ENCODE results near the gene SCYL2. TPM values are rescaled to one million over a fixed set of nuclear protein-coding genes. Genes with fewer than 3 reads are reported as not detected.
A peak's percentile ranks its signal among the peaks of the same experiment; 100 is the strongest.

Gene SCYL2
- polyA plus RNA-seq, 3 donors = 16.5 to 25.5 (median 20.4) TPM

DNA sequence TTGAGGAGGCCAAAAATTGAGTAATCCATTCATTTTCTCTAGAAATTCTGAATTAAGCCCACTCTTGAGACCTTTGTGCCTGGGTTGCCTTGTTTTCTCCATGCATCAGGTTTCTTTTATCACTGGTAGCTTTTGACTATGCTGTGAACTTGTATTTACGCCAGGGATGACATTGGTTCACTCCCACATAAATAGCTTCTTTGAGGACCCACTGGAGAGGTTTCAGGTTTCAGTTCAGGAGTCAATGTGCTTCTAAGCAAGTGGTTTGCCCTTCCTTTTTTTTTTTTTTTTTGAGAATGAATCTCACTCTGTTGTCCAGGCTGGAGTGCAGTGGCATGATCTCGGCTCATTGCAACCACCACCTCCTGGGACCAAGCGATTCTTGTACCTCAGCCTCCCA, 79.7 kb downstream of the SCYL2 start:
- Mint-ChIP-seq H3K4me1 (no peaks in the 10 kb centered on the region), H3K9me3 (peaks cover 0 to 2% (median 0%) of the 10 kb centered on the region in 7 donors), H3K27me3 (ENCODE audit: low read depth in 3 of 3) (peaks cover 0 to 2% (median 1%) of the 10 kb centered on the region in 3 donors), H3K36me3 (peaks cover 0 to 8% of the 10 kb centered on the region in 2 donors), H3K4me3 (no peak overlapping the region), H3K27ac (no peak overlapping the region)
- no peak for TF ChIP-seq CTCF (IDR thresholded peaks at IDR 0.05)
- Histone ChIP-seq H3K4me2 (replicated peaks; ENCODE audit: extremely low read depth, low read length, poor library complexity, severe bottlenecking) (no peak overlapping the region), H3K36me3 (replicated peaks in 1 of 2; ENCODE audit: control insufficient read depth in 1 of 2, insufficient read depth in 2 of 2, low read length in 2 of 2) (no peaks in the 10 kb centered on the region), H4K20me1 (ENCODE audit: insufficient read depth, low read length) (no peaks in the 10 kb centered on the region), H3K27ac (ENCODE audit: low read depth in 1 of 2, low read length in 2 of 2) (no peak overlapping the region), H3K4me3 (replicated peaks in 1 of 3; ENCODE audit: low read depth in 2 of 3, low read length in 3 of 3) (no peak overlapping the region), H3K4me1 (ENCODE audit: control insufficient read depth in 1 of 2, insufficient read depth in 2 of 2, low read length in 2 of 2) (no peaks in the 10 kb centered on the region), H3K79me2 (ENCODE audit: insufficient read depth, low read length) (no peaks in the 10 kb centered on the region), H3K27me3 (ENCODE audit: control insufficient read depth in 2 of 2, insufficient read depth in 2 of 2, low read length in 2 of 2) (no peaks in the 10 kb centered on the region), H3K9me3 (replicated peaks in 1 of 2; ENCODE audit: control insufficient read depth in 1 of 2, insufficient read depth in 1 of 2, low read length in 2 of 2) (no peaks in the 10 kb centered on the region), H2AFZ (ENCODE audit: insufficient read depth, low read depth, low read length, poor library complexity, severe bottlenecking) (no peak overlapping the region), H3K9ac (ENCODE audit: insufficient read depth, low read length, poor library complexity, severe bottlenecking) (no peak overlapping the region)
- no CpG with 5 or more reads among the region's 3 CpGs for WGBS (ENCODE audit: insufficient coverage)
- no peak for DNase-seq
- intact Hi-C loops (cut with micrococcal nuclease) = no loop called here

- no peaks in the 10 kb centered on the region for H3K4me1 Mint-ChIP-seq
- WGBS (ENCODE audit: insufficient coverage) = 100% methylated on average over 1 of the region's 7 CpGs
- DNase-seq = no peak
Measured at GRCh38 chr12:100348657-100349454, 81.9 kb downstream of the SCYL2 start.

More at GRCh38 chr12:100348657-100349454, 81.9 kb downstream of the SCYL2 start:
- no peak overlapping the region for H3K27ac ChIP-seq (ENCODE audit: low read depth in 1 of 2, low read length in 2 of 2)
- Mint-ChIP-seq H3K27me3 (ENCODE audit: low read depth in 3 of 3) (peaks cover 2 to 3% (median 2%) of the 10 kb centered on the region in 3 donors), H3K27ac (no peak overlapping the region), H3K36me3 (no peaks in the 10 kb centered on the region), H3K9me3 (no peaks in the 10 kb centered on the region), H3K4me3 (no peak overlapping the region)
- H3K27me3 ChIP-seq (ENCODE audit: control insufficient read depth in 2 of 2, insufficient read depth in 2 of 2, low read length in 2 of 2) = no peaks in the 10 kb centered on the region
- H3K9ac ChIP-seq (ENCODE audit: insufficient read depth, low read length, poor library complexity, severe bottlenecking) = no peak overlapping the region
- no peak overlapping the region for H3K4me2 ChIP-seq (replicated peaks; ENCODE audit: extremely low read depth, low read length, poor library complexity, severe bottlenecking)
- H3K36me3 ChIP-seq (replicated peaks in 1 of 2; ENCODE audit: control insufficient read depth in 1 of 2, insufficient read depth in 2 of 2, low read length in 2 of 2) = no peaks in the 10 kb centered on the region
- no peak overlapping the region for H2AFZ ChIP-seq (ENCODE audit: insufficient read depth, low read depth, low read length, poor library complexity, severe bottlenecking)
- intact Hi-C loops (cut with micrococcal nuclease) = no loop called here
- H3K4me1 ChIP-seq (ENCODE audit: control insufficient read depth in 1 of 2, insufficient read depth in 2 of 2, low read length in 2 of 2) = no peaks in the 10 kb centered on the region
- TF ChIP-seq CTCF (IDR thresholded peaks at IDR 0.05) = peak; percentile 12
- no peaks in the 10 kb centered on the region for H4K20me1 ChIP-seq (ENCODE audit: insufficient read depth, low read length)
- H3K9me3 ChIP-seq (replicated peaks in 1 of 2; ENCODE audit: control insufficient read depth in 1 of 2, insufficient read depth in 1 of 2, low read length in 2 of 2) = no peaks in the 10 kb centered on the region
- H3K79me2 ChIP-seq (ENCODE audit: insufficient read depth, low read length) = no peaks in the 10 kb centered on the region
- H3K4me3 ChIP-seq (replicated peaks in 1 of 3; ENCODE audit: low read depth in 2 of 3, low read length in 3 of 3) = no peak overlapping the region
